ENCODE results near the gene GLMP. TPM values are rescaled to one million over a fixed set of nuclear protein-coding genes. Genes with fewer than 3 reads are reported as not detected.

The GLMP gene
- total and polyA plus RNA-seq, 2 of the 13 experiments (the other 11 are each of a cell fraction or from before 2014, with no cell fraction given) = 44.6 to 75.8 TPM

GRCh38 chr1:156247460-156248322 lies 47.8 kb downstream of the GLMP start, which contains the start of gene PAQR6 (continued):
- TF ChIP-seq ZNF775 (CRISPR knock-in tag; IDR thresholded peaks at IDR 0.05; ENCODE audit: borderline replicate concordance) = no peak
- no peak for TF ChIP-seq ZNF468 (CRISPR knock-in tag; IDR thresholded peaks at IDR 0.05)
- peak; percentile 31; the same call in 1 of the 2 replicates for TF ChIP-seq SOX5 (CRISPR knock-in tag; IDR thresholded peaks at IDR 0.05; ENCODE audit: borderline replicate concordance)
- TF ChIP-seq ZNF709 (CRISPR knock-in tag; IDR thresholded peaks at IDR 0.05) = no peak
- TF ChIP-seq DR1 (CRISPR knock-in tag; IDR thresholded peaks at IDR 0.05) = no peak
- TF ChIP-seq ZNF34 (CRISPR knock-in tag; IDR thresholded peaks at IDR 0.05; ENCODE audit: borderline replicate concordance) = no peak
- TF ChIP-seq SPEN (CRISPR knock-in tag; IDR thresholded peaks at IDR 0.05; ENCODE audit: low read depth) = no peak
- no peak for TF ChIP-seq ZNF281 (CRISPR knock-in tag; IDR thresholded peaks at IDR 0.05; ENCODE audit: borderline replicate concordance)
- no peak for TF ChIP-seq MTF2 (CRISPR knock-in tag; IDR thresholded peaks at IDR 0.05; ENCODE audit: borderline replicate concordance)
- 0 out of 2 replicates have a peak, but pooled peaks have one; percentile 37 for TF ChIP-seq HNRNPL (IDR thresholded peaks at IDR 0.05; ENCODE audit: low read depth, low read length)
- TF ChIP-seq MZF1 (CRISPR knock-in tag; IDR thresholded peaks at IDR 0.05; ENCODE audit: borderline replicate concordance) = no peak
- no peak for TF ChIP-seq YEATS2 (CRISPR knock-in tag; IDR thresholded peaks at IDR 0.05; ENCODE audit: borderline replicate concordance)
- no peak for TF ChIP-seq ZNF350 (CRISPR knock-in tag; IDR thresholded peaks at IDR 0.05; ENCODE audit: borderline replicate concordance, low read depth)
- no peak for TF ChIP-seq JDP2 (CRISPR knock-in tag; IDR thresholded peaks at IDR 0.05; ENCODE audit: borderline replicate concordance)
- no peak for TF ChIP-seq ATF4 (CRISPR knock-in tag; IDR thresholded peaks at IDR 0.05)
- TF ChIP-seq HMGXB3 (CRISPR knock-in tag; IDR thresholded peaks at IDR 0.05; ENCODE audit: borderline replicate concordance) = no peak
- no peak for TF ChIP-seq KDM1A (CRISPR knock-in tag; IDR thresholded peaks at IDR 0.05)
- TF ChIP-seq PBX3 (CRISPR knock-in tag; IDR thresholded peaks at IDR 0.05; ENCODE audit: borderline replicate concordance) = no peak
- TF ChIP-seq NFKB2 (CRISPR knock-in tag; IDR thresholded peaks at IDR 0.05; ENCODE audit: borderline replicate concordance) = 0 out of 2 replicates have a peak, but pooled peaks have one; percentile 27
